AG08395 (cell line): ENCODE data around the gene TBC1D1.
"Not testable (repeated sequence)": the region's sequence is repeated elsewhere in the genome, so short reads cannot be mapped to it uniquely, and the experiment has no call there.

Experiments
- DNase-seq: peaks from one replicate; pipeline ENCODE4 v3.0.0; 2012; ENCODE audit warnings: mixed read lengths, low spot score

The TBC1D1 gene

GRCh38 chr4:37889849-37890800 lies 759 bp upstream of the TBC1D1 start:
- DNase-seq = no peak

DNA sequence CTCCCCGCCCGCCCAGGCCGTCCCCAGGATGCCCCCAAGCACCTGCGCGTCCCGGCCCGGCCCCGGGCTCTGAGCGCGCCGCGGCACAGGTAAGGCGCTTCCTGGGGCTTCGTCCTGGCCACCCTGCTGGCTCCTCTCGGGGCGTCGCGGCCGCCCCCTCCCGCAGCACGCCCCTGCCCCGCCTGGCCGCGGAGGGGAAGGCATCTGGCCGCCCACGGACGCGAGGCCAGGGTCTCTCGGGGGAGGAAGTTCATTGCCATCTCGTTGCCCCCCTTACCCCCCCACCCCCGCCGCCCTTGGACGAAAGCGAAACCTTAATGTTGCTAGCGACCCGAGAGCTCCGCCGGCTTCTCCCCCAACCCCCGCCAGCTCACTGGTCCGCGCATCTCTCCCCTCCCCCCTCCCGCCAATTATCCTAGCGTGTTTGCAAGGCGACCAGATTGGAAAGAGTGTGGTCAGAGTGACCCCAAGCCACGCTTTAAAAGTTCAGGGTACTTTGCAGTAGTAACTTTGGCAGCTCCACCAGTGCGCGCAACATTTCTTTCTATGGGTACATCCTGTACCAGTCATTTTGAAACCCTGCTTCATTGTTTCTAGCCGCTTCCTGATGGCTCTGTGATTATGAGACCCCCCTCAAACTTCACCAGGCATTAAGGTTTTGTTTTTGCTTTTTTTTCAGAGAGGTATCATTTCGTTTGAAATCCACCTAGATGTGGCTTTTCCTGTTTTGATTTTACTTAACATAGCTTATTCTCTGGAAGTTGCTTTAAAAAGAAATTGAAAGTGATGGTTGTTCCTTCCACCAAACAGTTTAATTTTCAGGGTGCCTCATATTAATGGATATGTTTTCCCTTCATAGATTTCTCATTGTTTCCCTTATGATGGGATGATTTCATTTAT lies 626 bp downstream of the TBC1D1 start:
- DNase-seq = no peak

GRCh38 chr4:37892641-37893040 lies 1.8 kb downstream of the TBC1D1 start:
- DNase-seq = no peak

DNA sequence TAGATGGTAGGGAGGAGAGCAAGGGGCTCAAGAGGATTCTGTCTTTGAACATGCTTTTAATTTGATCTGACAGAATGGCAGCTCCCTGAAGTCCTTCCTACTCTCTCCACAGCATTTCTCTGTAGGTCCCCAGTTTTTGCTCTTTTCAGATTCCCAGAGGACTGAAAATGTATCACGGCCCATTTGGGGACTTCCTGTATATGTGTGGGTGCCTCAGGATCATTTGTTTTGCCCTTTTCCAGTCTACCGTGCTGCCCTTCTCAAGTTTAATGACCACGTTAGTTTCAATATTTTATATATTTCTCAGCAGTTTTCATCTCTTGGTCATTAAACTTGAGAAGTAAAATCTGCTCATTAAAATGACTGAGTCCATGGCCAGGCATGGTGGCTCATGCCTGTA lies 2.3 kb downstream of the TBC1D1 start:
- no peak for DNase-seq

- DNase-seq = no peak
These were observed 4.4 kb downstream of the TBC1D1 start for GRCh38 chr4:37895271-37895670.

GRCh38 chr4:37896206-37896860 lies 5.4 kb downstream of the TBC1D1 start:
- no peak for DNase-seq

- DNase-seq = no peak
These were observed 11.3 kb downstream of the TBC1D1 start for GRCh38 chr4:37902212-37902611.

DNA sequence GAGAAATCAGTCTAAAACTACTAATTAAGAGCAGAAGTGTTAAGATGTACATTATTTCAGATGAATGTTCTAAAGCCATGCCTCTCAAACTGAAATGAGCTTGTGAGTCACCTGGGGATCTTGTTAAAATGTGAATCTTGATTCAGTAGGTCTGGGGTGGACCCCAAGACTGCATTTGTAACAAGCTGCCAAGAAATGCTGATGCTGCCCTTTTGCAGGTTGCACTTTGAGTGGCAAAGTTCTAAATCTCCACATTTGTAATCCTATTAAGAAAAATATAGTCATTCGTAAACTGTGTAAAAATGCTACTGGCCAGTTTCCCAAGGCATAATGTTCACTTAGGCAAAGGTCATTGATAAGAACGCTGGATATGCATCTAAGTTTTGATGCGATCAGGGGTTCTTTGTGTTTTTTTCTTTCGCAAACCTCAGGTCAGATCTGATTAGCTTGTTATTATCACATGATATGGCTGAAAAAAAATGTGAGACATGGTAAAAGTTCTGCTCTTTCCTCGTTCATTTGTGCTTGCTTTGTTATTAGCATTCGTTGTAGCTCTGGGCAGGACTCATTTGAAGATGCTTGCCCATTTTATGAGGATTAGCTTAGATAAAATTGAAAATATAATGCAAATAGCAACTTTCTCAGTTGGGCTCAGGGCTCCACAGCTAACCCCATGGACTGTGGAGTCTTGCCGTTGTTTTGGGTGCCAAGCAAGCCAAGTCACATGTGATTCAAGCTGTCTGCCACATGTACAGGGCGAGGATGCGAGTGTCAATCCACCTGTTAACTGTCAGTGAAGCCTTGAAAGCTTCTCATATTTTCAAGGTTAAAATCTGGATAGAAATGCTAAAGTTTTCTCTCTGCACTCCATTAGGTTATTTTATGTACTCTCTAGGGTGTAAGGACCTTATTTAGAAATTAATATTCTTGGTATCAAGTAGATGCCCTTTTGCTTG lies 12.1 kb downstream of the TBC1D1 start:
- DNase-seq = no peak

DNA sequence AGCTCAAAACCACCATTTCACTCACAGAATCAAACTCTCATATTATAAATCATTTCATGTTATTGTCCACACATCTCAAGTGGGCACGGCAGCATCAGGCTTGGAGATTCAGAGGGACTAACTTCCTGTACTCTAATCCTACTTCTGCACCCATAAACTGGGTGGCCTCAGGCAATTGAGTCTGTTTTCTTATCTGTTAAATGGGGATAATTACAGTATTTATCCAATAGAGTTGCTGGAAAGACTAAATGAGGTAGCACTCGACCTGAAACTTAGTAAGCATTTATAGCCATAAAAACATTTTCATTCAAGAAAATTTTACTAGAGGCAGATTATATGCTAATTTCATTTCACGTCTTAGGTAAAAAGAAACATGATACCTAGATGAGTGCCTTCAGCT lies 13.0 kb downstream of the TBC1D1 start:
- DNase-seq = no peak

- no peak for DNase-seq
These were observed 13.9 kb downstream of the TBC1D1 start for GRCh38 chr4:37904824-37905223.

- DNase-seq = no peak
These were observed 14.8 kb downstream of the TBC1D1 start for GRCh38 chr4:37905533-37906169.

GRCh38 chr4:37908488-37909331 lies 17.8 kb downstream of the TBC1D1 start:
- DNase-seq = no peak

DNA sequence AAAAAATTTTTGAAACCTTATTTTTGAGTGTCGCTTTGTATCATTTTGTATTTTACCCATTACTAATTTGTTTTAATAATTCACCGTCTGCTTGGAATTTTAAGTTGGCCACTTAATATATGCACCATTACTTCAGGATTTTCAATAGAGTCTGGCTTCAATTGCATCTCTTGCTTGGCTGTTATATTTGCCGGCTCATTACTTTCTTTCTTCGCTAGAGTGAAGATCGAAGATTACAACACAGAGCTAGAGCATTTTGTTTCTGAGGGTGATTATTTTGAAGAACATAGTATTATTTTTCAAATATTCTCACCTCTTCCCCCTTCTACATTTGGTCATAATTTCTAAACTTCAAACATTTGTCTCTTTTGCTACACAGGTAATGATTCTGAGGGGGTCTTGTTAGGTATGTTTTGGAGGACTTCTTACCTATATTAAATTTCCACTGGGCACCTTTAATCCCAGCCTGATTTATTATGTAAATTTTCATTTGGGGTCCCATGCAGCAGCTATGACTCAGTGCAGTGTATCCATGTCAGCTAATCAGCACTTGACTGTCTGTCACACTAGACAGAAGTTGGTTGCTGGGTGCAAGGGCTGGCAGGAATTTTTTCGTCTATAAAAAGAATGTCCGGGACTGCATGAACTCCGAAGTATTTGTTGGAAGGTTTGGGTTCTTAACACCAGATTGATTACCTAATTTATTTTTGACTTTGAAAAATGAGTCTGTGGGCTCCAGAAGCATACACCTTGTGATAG lies 18.6 kb downstream of the TBC1D1 start:
- DNase-seq = no peak

GRCh38 chr4:37910091-37910486 lies 19.2 kb downstream of the TBC1D1 start:
- DNase-seq = no peak

GRCh38 chr4:37914539-37914938 lies 23.7 kb downstream of the TBC1D1 start:
- DNase-seq = no peak

- DNase-seq = no peak
These were observed 26.5 kb downstream of the TBC1D1 start for GRCh38 chr4:37917388-37917787.

DNA sequence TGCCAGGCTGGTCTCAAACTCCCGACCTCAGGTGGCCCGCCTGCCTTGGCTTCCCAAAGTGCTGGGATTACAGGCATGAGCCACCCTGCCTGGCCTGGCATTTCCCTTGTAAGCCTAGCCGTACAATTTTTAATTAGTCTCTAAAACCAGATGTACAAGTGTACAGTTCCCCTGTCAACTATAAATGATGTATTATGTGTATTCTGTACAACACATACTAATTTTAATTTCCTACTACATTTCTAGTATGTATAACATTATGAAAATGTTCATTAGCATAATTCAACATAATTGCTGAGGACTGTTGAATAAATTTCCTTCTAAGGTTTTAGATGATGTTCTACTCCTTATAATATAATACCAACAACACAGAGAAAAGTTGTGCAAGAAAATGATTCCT lies 27.8 kb downstream of the TBC1D1 start:
- no peak for DNase-seq

GRCh38 chr4:37922328-37922727 lies 31.4 kb downstream of the TBC1D1 start:
- no peak for DNase-seq

DNA sequence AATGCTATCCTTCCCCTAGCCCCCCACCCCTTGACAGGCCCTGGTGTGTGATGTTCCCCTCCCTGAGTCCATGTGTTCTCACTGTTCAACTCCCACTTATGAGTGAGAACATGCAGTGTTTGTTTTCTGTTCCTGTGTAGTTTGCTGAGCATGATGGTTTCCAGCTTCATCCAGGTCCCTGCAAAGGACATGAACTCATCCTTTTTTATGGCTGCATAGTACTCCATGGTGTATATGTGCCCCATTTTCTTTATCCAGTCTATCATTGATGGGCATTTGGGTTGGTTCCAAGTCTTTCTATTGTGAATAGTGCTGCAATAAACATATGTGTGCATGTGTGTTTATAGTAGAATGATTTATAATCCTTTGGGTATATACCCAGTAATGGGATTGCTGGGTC lies 32.2 kb downstream of the TBC1D1 start:
- DNase-seq = not testable (repeated sequence)
